Epithelial cell of esophagus (primary cell): ENCODE results near the gene EPB41L1.
A peak's percentile ranks its signal among the peaks of the same experiment; 100 is the strongest.

ENCODE experiments used
- DNase-seq: peaks from one replicate; pipeline ENCODE4 v3.0.0; 2010; ENCODE audit warnings: low read depth
- H3K4me3 ChIP-seq: 2 replicates; pipeline ENCODE4 v1.5.1; 2011; ENCODE audit warnings: mild to moderate bottlenecking, low read length, control low read depth
- TF ChIP-seq, protein P1 (sequence below): IDR thresholded peaks from 2 replicates; pipeline ENCODE4 v1.5.1; 2011; ENCODE audit warnings: low read depth, mild to moderate bottlenecking, low read length, control low read depth, inconsistent platforms; ENCODE audit not compliant: insufficient read depth; ENCODE audit errors: missing control alignments

EPB41L1 gene

DNA sequence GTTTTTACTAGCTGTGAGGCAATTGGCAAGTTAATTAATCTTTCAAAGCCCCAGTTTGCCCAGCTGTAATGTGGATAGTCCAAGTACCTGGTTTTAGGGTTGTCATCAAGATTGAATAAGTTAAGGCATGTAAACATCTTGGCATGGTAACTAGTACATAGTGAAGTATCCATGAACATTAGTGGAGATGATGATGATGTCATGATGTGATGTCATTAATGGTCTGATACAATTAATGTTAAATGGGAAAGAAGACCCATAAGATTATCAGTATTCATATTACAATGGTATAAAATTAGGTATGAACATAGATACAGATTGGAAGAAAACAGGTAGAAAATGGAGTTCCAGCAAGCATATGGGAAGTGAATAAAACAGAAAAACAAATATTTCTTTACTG is 5.3 kb downstream of the EPB41L1 start:
- DNase-seq, result no peak
- no peak overlapping the region for H3K4me3 ChIP-seq
- TF ChIP-seq, protein P1, sequence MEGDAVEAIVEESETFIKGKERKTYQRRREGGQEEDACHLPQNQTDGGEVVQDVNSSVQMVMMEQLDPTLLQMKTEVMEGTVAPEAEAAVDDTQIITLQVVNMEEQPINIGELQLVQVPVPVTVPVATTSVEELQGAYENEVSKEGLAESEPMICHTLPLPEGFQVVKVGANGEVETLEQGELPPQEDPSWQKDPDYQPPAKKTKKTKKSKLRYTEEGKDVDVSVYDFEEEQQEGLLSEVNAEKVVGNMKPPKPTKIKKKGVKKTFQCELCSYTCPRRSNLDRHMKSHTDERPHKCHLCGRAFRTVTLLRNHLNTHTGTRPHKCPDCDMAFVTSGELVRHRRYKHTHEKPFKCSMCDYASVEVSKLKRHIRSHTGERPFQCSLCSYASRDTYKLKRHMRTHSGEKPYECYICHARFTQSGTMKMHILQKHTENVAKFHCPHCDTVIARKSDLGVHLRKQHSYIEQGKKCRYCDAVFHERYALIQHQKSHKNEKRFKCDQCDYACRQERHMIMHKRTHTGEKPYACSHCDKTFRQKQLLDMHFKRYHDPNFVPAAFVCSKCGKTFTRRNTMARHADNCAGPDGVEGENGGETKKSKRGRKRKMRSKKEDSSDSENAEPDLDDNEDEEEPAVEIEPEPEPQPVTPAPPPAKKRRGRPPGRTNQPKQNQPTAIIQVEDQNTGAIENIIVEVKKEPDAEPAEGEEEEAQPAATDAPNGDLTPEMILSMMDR, result no peak

DNA sequence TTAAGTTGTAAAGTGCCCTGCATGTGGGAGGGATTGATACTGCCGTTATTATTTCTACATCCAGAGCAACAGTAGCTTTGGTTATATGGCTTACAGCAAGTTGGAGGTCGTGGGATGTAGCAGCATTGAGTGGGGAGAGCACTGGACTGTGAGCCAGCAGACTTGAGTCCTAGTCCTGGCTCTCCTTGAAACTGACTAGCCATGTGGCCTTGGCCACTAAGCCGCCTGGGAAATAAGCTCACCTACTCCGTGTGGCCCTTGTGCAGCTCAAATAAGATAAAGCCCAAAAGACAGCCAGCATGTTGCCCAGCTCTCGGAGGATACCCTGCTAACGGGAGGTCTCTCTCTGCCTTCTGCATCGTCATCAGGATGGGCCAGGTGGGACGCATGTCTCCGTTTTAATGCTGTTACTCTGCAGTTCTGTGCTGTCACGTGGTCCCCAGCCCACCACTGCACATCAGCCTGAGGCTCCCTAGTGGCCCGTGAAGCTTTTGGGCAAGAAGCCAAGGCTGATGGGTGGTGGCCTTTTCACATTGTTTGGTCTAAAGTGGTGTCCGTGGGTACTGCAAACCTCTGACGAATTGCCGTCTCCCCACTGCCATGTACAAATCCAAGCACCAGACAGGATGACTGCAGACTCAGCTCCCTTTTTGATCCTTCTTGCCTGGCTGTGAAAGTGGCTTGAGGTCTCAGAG is 7.9 kb downstream of the EPB41L1 start:
- no peak for DNase-seq
- TF ChIP-seq, protein P1, result no peak
- H3K4me3 ChIP-seq, result no peak overlapping the region

DNA sequence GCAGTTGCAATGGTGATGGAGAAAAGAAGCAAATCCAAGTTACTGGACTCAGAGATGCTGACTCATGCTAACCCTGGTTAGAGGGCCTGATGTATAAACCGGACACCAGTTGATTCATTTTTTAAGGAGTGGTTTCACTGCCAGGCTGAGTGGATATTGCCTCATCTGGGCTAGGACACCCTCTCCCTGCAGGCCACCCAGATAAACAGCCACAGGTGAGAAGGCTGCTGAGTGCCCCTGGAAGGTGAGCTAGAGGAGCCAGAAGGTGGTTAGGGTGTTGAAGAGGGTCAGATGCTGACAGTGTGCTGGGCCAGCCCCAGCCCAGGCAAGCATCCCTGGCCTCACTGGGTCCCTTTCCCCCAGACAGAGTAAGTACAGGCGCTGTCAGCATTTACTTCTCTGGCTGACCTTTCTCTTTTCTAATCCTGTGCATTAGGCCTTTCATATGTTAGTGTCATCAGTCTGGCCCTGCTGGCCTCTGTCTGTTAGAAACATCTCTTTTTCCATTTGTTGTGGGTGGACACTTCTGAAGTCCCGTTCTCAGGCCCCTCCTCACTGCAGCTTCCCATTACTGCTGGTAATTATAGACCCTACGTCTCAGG is 13.5 kb downstream of the EPB41L1 start:
- TF ChIP-seq, protein P1, result no peak

DNA sequence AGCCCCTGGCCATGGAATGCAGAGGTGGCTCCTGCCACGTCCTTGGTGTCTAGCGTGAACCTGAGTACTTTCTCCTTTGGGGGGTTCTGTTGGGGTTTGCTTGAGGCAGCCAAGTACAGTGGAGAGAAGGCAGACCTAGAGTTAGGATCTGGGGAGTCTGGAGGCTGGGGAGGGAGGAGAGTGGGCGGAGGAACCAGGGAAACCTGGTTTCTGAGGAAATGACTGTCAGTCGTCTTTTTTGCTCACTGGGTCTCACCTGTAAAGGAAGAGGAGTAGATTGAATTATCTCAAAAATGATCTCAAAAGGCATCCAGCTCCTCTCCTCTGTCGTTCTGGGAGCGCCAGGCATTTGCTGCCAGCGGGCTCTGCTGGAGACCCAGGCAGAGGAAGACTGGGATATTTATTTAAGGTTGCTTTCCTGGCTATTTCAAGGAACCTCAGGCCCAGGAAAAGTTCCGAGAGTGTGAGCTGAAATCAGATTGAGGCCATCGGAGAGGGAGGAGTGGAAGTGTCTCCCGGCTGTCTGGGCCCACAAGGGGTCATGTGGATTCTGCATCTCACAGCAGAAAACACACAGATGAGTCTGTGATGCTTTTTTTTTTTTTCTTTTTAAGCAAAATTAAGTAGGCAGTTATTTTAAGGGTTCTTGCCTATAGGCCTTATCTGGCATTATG is 16.1 kb downstream of the EPB41L1 start:
- H3K4me3 ChIP-seq, result no peak overlapping the region
- DNase-seq, result no peak

More for the DNA sequence above, 13.5 kb downstream of the EPB41L1 start:
- H3K4me3 ChIP-seq, result no peak overlapping the region
- peak; percentile 49 for DNase-seq

DNA sequence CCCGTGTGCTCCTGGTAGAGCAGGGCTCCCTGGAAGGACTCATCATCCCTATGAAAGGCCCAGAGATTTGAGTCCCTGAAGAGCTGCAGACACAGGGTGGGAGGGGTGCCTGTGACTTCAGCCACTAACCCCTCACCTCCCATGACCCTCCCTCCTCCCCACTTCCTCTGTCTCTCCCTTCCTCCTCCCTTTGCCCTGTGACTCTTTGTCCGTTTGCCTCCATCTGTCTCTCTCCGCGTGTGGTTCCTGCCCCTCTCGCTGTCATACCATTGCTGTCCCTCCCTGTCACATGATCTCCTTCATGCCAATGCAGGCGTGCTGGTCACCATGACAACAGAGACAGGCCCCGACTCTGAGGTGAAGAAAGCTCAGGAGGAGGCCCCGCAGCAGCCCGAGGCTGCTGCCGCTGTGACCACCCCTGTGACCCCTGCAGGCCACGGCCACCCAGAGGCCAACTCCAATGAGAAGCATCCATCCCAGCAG is 19.0 kb downstream of the EPB41L1 start:
- no peak for DNase-seq
- H3K4me3 ChIP-seq, result no peak overlapping the region

More for the DNA sequence above, 16.1 kb downstream of the EPB41L1 start:
- TF ChIP-seq, protein P1, result no peak

DNA sequence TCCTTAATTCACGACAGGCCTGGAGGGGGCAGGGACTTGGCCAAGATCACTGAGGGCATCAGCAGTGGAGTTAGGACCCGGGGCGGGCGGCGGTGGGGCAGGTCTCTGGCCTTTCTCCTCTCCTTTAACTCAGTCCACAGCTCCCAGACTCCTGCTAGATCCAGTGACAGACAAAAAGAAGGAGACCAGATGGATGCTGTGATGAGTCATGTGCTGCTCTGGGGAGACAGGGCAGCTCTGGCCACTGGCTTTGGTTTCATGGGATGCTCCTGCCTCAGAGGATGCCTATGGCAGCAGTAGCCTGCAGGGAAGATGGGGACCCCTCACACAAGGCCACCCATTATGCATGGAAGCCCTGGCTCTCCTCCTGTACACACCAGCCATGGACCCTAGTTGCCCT is 20.5 kb downstream of the EPB41L1 start:
- H3K4me3 ChIP-seq, result no peak overlapping the region
- DNase-seq, result no peak
- TF ChIP-seq, protein P1, result no peak

More for the DNA sequence above, 19.0 kb downstream of the EPB41L1 start:
- TF ChIP-seq, protein P1, result no peak
